Kidney (tissue), 14 donors: Measurements from ENCODE around the gene MACROD2. TPM values are rescaled to one million over a fixed set of nuclear protein-coding genes. Genes with fewer than 3 reads are reported as not detected.
"Not testable (repeated sequence)": the region's sequence is repeated elsewhere in the genome, so short reads cannot be mapped to it uniquely, and the experiment has no call there.

ENCODE experiments used
- DNase-seq, 5 donors: peaks; one replicate each; pipeline ENCODE4 v3.0.0-alpha.2; 2013 to 2020
- FAIRE-seq: peaks from 2 replicates; lab custom pipeline; 2012; peaks lifted over from hg19 to GRCh38; lab: Jason Lieb, UNC
- H3K27ac ChIP-seq, 2 donors: one replicate each; pipeline ENCODE4 v1.7.0; 2013; ENCODE audit warnings: low read depth in 2 of 2, low read length in 2 of 2, inconsistent platforms in 1 of 2
- H3K27me3 ChIP-seq: one replicate; pipeline ENCODE4 v1.7.1; 2013; ENCODE audit warnings: low read length, inconsistent platforms; ENCODE audit not compliant: control insufficient read depth, insufficient read depth
- H3K36me3 ChIP-seq, 3 donors: one replicate each; pipeline versions ENCODE4 v1.7.0 to v1.7.1; 2013; ENCODE audit warnings: low read length in 3 of 3, control low read depth in 1 of 3, inconsistent platforms in 1 of 3; ENCODE audit not compliant: insufficient read depth in 3 of 3, control insufficient read depth in 2 of 3
- H3K4me1 ChIP-seq, 3 donors: one replicate each; pipeline versions ENCODE4 v1.7.0 to v1.7.1; 2013; ENCODE audit warnings: low read length in 3 of 3, inconsistent platforms in 1 of 3, low read depth in 1 of 3; ENCODE audit not compliant: control insufficient read depth in 2 of 3, insufficient read depth in 2 of 3
- H3K4me3 ChIP-seq, 3 donors: one replicate each; pipeline versions ENCODE4 v1.7.0 to v1.8.1; 2013; ENCODE audit warnings: low read length in 3 of 3, control low read depth in 1 of 3, inconsistent platforms in 1 of 3
- H3K9ac ChIP-seq, 3 donors: one replicate each; pipeline versions ENCODE4 v1.7.0 to v1.7.1; 2013; ENCODE audit warnings: low read length in 3 of 3, control low read depth in 1 of 3, inconsistent platforms in 1 of 3
- H3K9me3 ChIP-seq, 3 donors: one replicate each; pipeline versions ENCODE4 v1.7.0 to v1.7.1; 2013; ENCODE audit warnings: low read length in 3 of 3, control low read depth in 1 of 3, inconsistent platforms in 1 of 3; ENCODE audit not compliant: control insufficient read depth in 2 of 3, insufficient read depth in 1 of 3
- CTCF ChIP-seq: IDR thresholded peaks from 3 replicates; pipeline ENCODE4 v1.5.1; 2012; ENCODE audit warnings: mild to moderate bottlenecking, moderate library complexity, borderline replicate concordance; ENCODE audit not compliant: insufficient read depth; ENCODE audit errors: extremely low read depth
- intact Hi-C: fragments of 100-400 bp; cut with DNase I; formaldehyde crosslinking; loops from one replicate; pipeline ENCODE4 v1.11.1; 2022
- polyA plus RNA-seq: library from polyadenylated mRNA; stranded (reverse); fragments of 350-450 nt; fragmentation: Illumina TruSeq; extraction: RNeasy Lipid Tissue Mini Kit (QIAGEN cat#74804); gene quantifications from one replicate; pipeline ENCODE4 v1.2.3, GENCODE V29; 2014; ENCODE audit warnings: low read depth, low replicate concordance; ENCODE audit not compliant: insufficient read depth
- total RNA-seq: library from RNA; stranded (reverse); fragmentation: NEBNext Ultra II Directional; extraction: Animal tissue kit (Norgen Biotek cat#: 25700); gene quantifications from one replicate; pipeline ENCODE4 v1.2.1, GENCODE V29; 2021
- donor health status: control.
- donor health status: control.
- donor health status: control.
- donor health status: control.
- donor health status: control.
- donor health status: DM: yes; HTN: yes; CAD: no.
- donor health status: Normal renal cell carcinoma (clear cell type).

Gene MACROD2
- total and polyA plus RNA-seq, 2 donors from 2014 or later: 3.0 to 10.0 TPM

GRCh38 chr20:16007962-16008361 is 2012.6 kb downstream of the MACROD2 start:
- FAIRE-seq (no peak), DNase-seq (no peak)
- H3K4me3 ChIP-seq: no peak overlapping the region
- no peak overlapping the region for H3K9ac ChIP-seq
- no peaks in the 10 kb centered on the region for H3K27me3 ChIP-seq
- no peaks in the 10 kb centered on the region for H3K36me3 ChIP-seq
- TF ChIP-seq CTCF: no peak
- no peaks in the 10 kb centered on the region for H3K4me1 ChIP-seq
- H3K9me3 ChIP-seq: no peaks in the 10 kb centered on the region
- intact Hi-C loops: no loop called here
- no peak overlapping the region for H3K27ac ChIP-seq

- no peak overlapping the region for H3K9ac ChIP-seq
Measured at GRCh38 chr20:16011056-16011455, 2015.7 kb downstream of the MACROD2 start.

GRCh38 chr20:16011519-16011918 is 2016.2 kb downstream of the MACROD2 start:
- H3K36me3 ChIP-seq: no peaks in the 10 kb centered on the region
- no peak for FAIRE-seq

More at GRCh38 chr20:16011056-16011455, 2015.7 kb downstream of the MACROD2 start:
- Histone ChIP-seq H3K36me3 (no peaks in the 10 kb centered on the region), H3K9me3 (no peaks in the 10 kb centered on the region), H3K27ac (no peak overlapping the region), H3K27me3 (no peaks in the 10 kb centered on the region), H3K4me3 (no peak overlapping the region), H3K4me1 (no peaks in the 10 kb centered on the region)
- DNase-seq (no peak), FAIRE-seq (no peak)
- intact Hi-C loops: no loop called here
- TF ChIP-seq CTCF: no peak

GRCh38 chr20:16012934-16013333 is 2017.6 kb downstream of the MACROD2 start:
- H3K36me3 ChIP-seq, FAIRE-seq, intact Hi-C loops, H3K4me1 ChIP-seq, H3K4me3 ChIP-seq, H3K9me3 ChIP-seq, H3K27ac ChIP-seq, DNase-seq, H3K9ac ChIP-seq, H3K27me3 ChIP-seq: not testable (repeated sequence)

More at GRCh38 chr20:16011519-16011918, 2016.2 kb downstream of the MACROD2 start:
- H3K4me3 ChIP-seq: no peak overlapping the region
- intact Hi-C loops: no loop called here
- H3K9ac ChIP-seq: no peak overlapping the region
- no peaks in the 10 kb centered on the region for H3K27me3 ChIP-seq
- H3K9me3 ChIP-seq: no peaks in the 10 kb centered on the region
- no peak for TF ChIP-seq CTCF
- no peak for DNase-seq
- H3K4me1 ChIP-seq: no peaks in the 10 kb centered on the region
- H3K27ac ChIP-seq: no peak overlapping the region
